Activated effector memory CD4-positive, alpha-beta T cell treated with anti-CD3 and anti-CD28 coated beads, Interleukin-2, amount 50 U/mL, for 16 hours (primary cell): ENCODE results near the gene XBP1.
A peak's percentile ranks its signal among the peaks of the same experiment; 100 is the strongest.
"Not testable (repeated sequence)": the region's sequence is repeated elsewhere in the genome, so short reads cannot be mapped to it uniquely, and the experiment has no call there.

Experiments used
- DNase-seq: peaks from one replicate; pipeline ENCODE4 v3.0.0-alpha.2; 2020

The XBP1 gene

GRCh38 chr22:28800308-28801041 is at the start of gene XBP1:
XBP1 (minus strand) TSS chr22:28800569.
- DNase-seq, result peak; percentile 96

GRCh38 chr22:28846994-28847393 is 46.6 kb upstream of the XBP1 start:
- DNase-seq, result no peak

GRCh38 chr22:28844277-28844676 is 43.9 kb upstream of the XBP1 start:
- not testable (repeated sequence) for DNase-seq

- no peak for DNase-seq
Observed at GRCh38 chr22:28843633-28844032, 43.3 kb upstream of the XBP1 start.

- no peak for DNase-seq
Observed at GRCh38 chr22:28841111-28841510, 40.7 kb upstream of the XBP1 start.

- DNase-seq, result no peak
Observed at GRCh38 chr22:28838971-28839370, 38.6 kb upstream of the XBP1 start.

GRCh38 chr22:28837640-28838039 is 37.3 kb upstream of the XBP1 start:
- DNase-seq, result no peak

- DNase-seq, result no peak
Observed at GRCh38 chr22:28835630-28836189, 35.3 kb upstream of the XBP1 start.

GRCh38 chr22:28833276-28833923 is 33.0 kb upstream of the XBP1 start:
- no peak for DNase-seq

- no peak for DNase-seq
Observed at GRCh38 chr22:28832731-28833130, 32.4 kb upstream of the XBP1 start.

GRCh38 chr22:28831140-28832072 is 31.0 kb upstream of the XBP1 start:
- DNase-seq, result no peak

- DNase-seq, result no peak
Observed at GRCh38 chr22:28830441-28830840, 30.1 kb upstream of the XBP1 start.

- DNase-seq, result peak; percentile 89
Observed at GRCh38 chr22:28829358-28830181, 29.2 kb upstream of the XBP1 start.

GRCh38 chr22:28826921-28827320 is 26.6 kb upstream of the XBP1 start:
- DNase-seq, result no peak

GRCh38 chr22:28826430-28826829 is 26.1 kb upstream of the XBP1 start:
- DNase-seq, result not testable (repeated sequence)

- not testable (repeated sequence) for DNase-seq
Observed at GRCh38 chr22:28824455-28824854, 24.1 kb upstream of the XBP1 start.

GRCh38 chr22:28822930-28823551 is 22.7 kb upstream of the XBP1 start:
- no peak for DNase-seq

GRCh38 chr22:28821452-28821851 is 21.1 kb upstream of the XBP1 start:
- DNase-seq, result no peak

GRCh38 chr22:28820885-28821284 is 20.5 kb upstream of the XBP1 start:
- DNase-seq, result no peak

GRCh38 chr22:28819253-28820096 is 19.1 kb upstream of the XBP1 start:
- peak; percentile 30 for DNase-seq
